HepG2 (cell line): ENCODE measurements around the gene SLC25A33. TPM values are rescaled to one million over a fixed set of nuclear protein-coding genes. Genes with fewer than 3 reads are reported as not detected.

Experiments
- AFF4 ChIP-seq: sonication (generic); formaldehyde crosslinking; IDR thresholded peaks from 2 replicates; pipeline ENCODE4 v1.4.0; 2020; ENCODE audit warnings: missing genetic modification reagents
- ATF5 ChIP-seq: sonication (generic); formaldehyde crosslinking; IDR thresholded peaks from 2 replicates; pipeline ENCODE4 v1.4.0; 2020; ENCODE audit warnings: mild to moderate bottlenecking, low read depth, missing genetic modification reagents
- CEBPG ChIP-seq: IDR thresholded peaks from 2 replicates; pipeline ENCODE4 v1.6.1; 2016
- E2F2 ChIP-seq: sonication (generic); formaldehyde crosslinking; IDR thresholded peaks from 2 replicates; pipeline ENCODE4 v1.4.0; 2020; ENCODE audit warnings: missing genetic modification reagents, borderline replicate concordance
- HNF4A ChIP-seq: sonication (generic); formaldehyde crosslinking; IDR thresholded peaks from 2 replicates; pipeline ENCODE4 v1.4.0; 2020; ENCODE audit warnings: missing genetic modification reagents
- HOXA3 ChIP-seq: sonication (generic); formaldehyde crosslinking; IDR thresholded peaks from 2 replicates; pipeline ENCODE4 v1.5.0; 2020; ENCODE audit warnings: missing genetic modification reagents
- JUND ChIP-seq: sonication (generic); formaldehyde crosslinking; IDR thresholded peaks from 2 replicates; pipeline ENCODE4 v1.8.0; 2022; ENCODE audit warnings: mild to moderate bottlenecking, missing genetic modification reagents
- KDM2A ChIP-seq: sonication (generic); formaldehyde crosslinking; IDR thresholded peaks from 2 replicates; pipeline ENCODE4 v1.4.0; 2020; ENCODE audit warnings: low read depth, missing genetic modification reagents, borderline replicate concordance
- NR2F1 ChIP-seq, 2 experiments: fragments of 450-650 bp in 1 of 2; formaldehyde crosslinking in 1 of 2; IDR thresholded peaks; 2 replicates each; pipeline versions ENCODE4 v1.5.0 to v1.6.1; 2016 to 2020; ENCODE audit warnings: mild to moderate bottlenecking in 1 of 2, missing compliant biosample characterization in 1 of 2, missing genetic modification reagents in 1 of 2, moderate library complexity in 1 of 2
- ZBTB37 ChIP-seq: sonication (generic); formaldehyde crosslinking; IDR thresholded peaks from 2 replicates; pipeline ENCODE4 v1.4.0; 2020; ENCODE audit warnings: mild to moderate bottlenecking, missing genetic modification reagents
- ZFP36L1 ChIP-seq: sonication (generic); formaldehyde crosslinking; IDR thresholded peaks from 2 replicates; pipeline ENCODE4 v1.8.0; 2022; ENCODE audit warnings: mild to moderate bottlenecking, missing genetic modification reagents, moderate library complexity
- ZNF101 ChIP-seq: sonication (generic); formaldehyde crosslinking; IDR thresholded peaks from 2 replicates; pipeline ENCODE4 v1.4.0; 2020; ENCODE audit warnings: mild to moderate bottlenecking, low read depth, missing genetic modification reagents, borderline replicate concordance
- ZNF350 ChIP-seq: sonication (generic); formaldehyde crosslinking; IDR thresholded peaks from 2 replicates; pipeline ENCODE4 v1.4.0; 2020; ENCODE audit warnings: mild to moderate bottlenecking, low read depth, missing genetic modification reagents, borderline replicate concordance
- ZNF562 ChIP-seq: sonication (generic); formaldehyde crosslinking; IDR thresholded peaks from 2 replicates; pipeline ENCODE4 v1.8.0; 2022; ENCODE audit warnings: missing genetic modification reagents, borderline replicate concordance
- ZNF704 ChIP-seq: sonication (generic); formaldehyde crosslinking; IDR thresholded peaks from 2 replicates; pipeline ENCODE4 v1.8.1; 2023; ENCODE audit warnings: mild to moderate bottlenecking, inconsistent platforms, moderate library complexity, missing genetic modification reagents, borderline replicate concordance
- ZNF749 ChIP-seq: sonication (generic); formaldehyde crosslinking; IDR thresholded peaks from 2 replicates; pipeline ENCODE4 v1.8.0; 2022; ENCODE audit warnings: mild to moderate bottlenecking, missing genetic modification reagents, moderate library complexity, borderline replicate concordance
- polyA plus RNA-seq, 8 experiments: library from polyadenylated mRNA; depleted of rRNA in 3 of 8; stranded (reverse) in 7 of 8; unstranded in 1 of 8; fragments of >200 nt; fragmentation: Illumina TruSeq in 4 of 8; extraction: Trizol in 4 of 8; gene quantifications; 2 replicates each; pipeline versions ENCODE4 v1.2.1 to v1.2.3, GENCODE V29; 2011 to 2016; ENCODE audit warnings: low read depth in 4 of 8, missing spikeins in 1 of 8, mixed read lengths in 1 of 8; ENCODE audit not compliant: insufficient read depth in 1 of 8
- total RNA-seq, 5 experiments: library from RNA; depleted of rRNA; stranded (reverse); fragments of >200 nt; fragmentation: Illumina TruSeq; extraction: Trizol; gene quantifications; 2 replicates each; pipeline ENCODE4 v1.2.3, GENCODE V29; 2016; ENCODE audit warnings: low read depth in 1 of 5

SLC25A33 gene
- total and polyA plus RNA-seq, 2 of the 13 experiments (the other 11 are each of a cell fraction or from before 2014, with no cell fraction given) = 15.4 to 50.3 TPM

GRCh38 chr1:9553736-9554144 is 14.5 kb downstream of the SLC25A33 start (continued):
- TF ChIP-seq ZNF562 (CRISPR knock-in tag) (no peak), HOXA3 (CRISPR knock-in tag) (peak; percentile 88), NR2F1 (CRISPR knock-in tag; IDR thresholded peaks at IDR 0.05) (peak; percentile 89 to 90), ATF5 (CRISPR knock-in tag) (no peak), ZNF101 (CRISPR knock-in tag) (no peak), AFF4 (CRISPR knock-in tag) (peak; percentile 34; the same call in 1 of the 2 replicates), ZNF350 (CRISPR knock-in tag) (no peak), JUND (peak; percentile 72; the same call in 1 of the 2 replicates), CEBPG (peak; percentile 99), ZFP36L1 (CRISPR knock-in tag) (peak; percentile 95; the same call in 1 of the 2 replicates), ZBTB37 (CRISPR knock-in tag) (peak; percentile 80; the same call in 1 of the 2 replicates), HNF4A (CRISPR knock-in tag) (peak; percentile 98), ZNF704 (CRISPR knock-in tag) (no peak), E2F2 (CRISPR knock-in tag) (no peak), KDM2A (CRISPR knock-in tag) (peak; percentile 44; the same call in 1 of the 2 replicates), ZNF749 (CRISPR knock-in tag) (peak; percentile 92)
